IPS-15b (cell line): Measurements from ENCODE around the gene TAC1.

Experiments
- H3K27me3 ChIP-seq: one replicate; pipeline ENCODE4 v1.6.1; 2013; ENCODE audit warnings: low read length; ENCODE audit not compliant: control insufficient read depth, insufficient read depth
- H3K36me3 ChIP-seq: one replicate; pipeline ENCODE4 v1.6.1; 2013; ENCODE audit warnings: low read length; ENCODE audit not compliant: control insufficient read depth, insufficient read depth
- H3K4me1 ChIP-seq: one replicate; pipeline ENCODE4 v1.6.1; 2013; ENCODE audit warnings: mild to moderate bottlenecking, low read length; ENCODE audit not compliant: control insufficient read depth, insufficient read depth
- H3K4me3 ChIP-seq: one replicate; pipeline ENCODE4 v1.5.1; 2013; ENCODE audit warnings: low read depth, low read length
- H3K9ac ChIP-seq: one replicate; pipeline ENCODE4 v1.6.1; 2013; ENCODE audit warnings: low read depth, mild to moderate bottlenecking, low read length
- H3K9me3 ChIP-seq: one replicate; pipeline ENCODE4 v1.6.1; 2013; ENCODE audit warnings: mild to moderate bottlenecking, low read length; ENCODE audit not compliant: control insufficient read depth, insufficient read depth

Gene TAC1

GRCh38 chr7:97731736-97732564, at the start of gene TAC1:
Gene TAC1, plus strand, starts transcription at chr7:97732086. Its CDS starts 527 bp downstream, at chr7:97732613.
- Histone ChIP-seq H3K9ac (no peak within 1 kb of the TSS), H3K4me1 (peaks cover 10% of the 10 kb centered on the region), H3K27me3 (peaks cover 57% of the 10 kb centered on the region), H3K4me3 (peak within 1 kb of the TSS; percentile 69), H3K36me3 (no peaks in the 10 kb centered on the region), H3K9me3 (no peaks in the 10 kb centered on the region)

GRCh38 chr7:97685952-97686351, 45.9 kb upstream of the TAC1 start:
- Histone ChIP-seq H3K9ac (no peak overlapping the region), H3K4me1 (no peaks in the 10 kb centered on the region), H3K27me3 (no peaks in the 10 kb centered on the region), H3K36me3 (no peaks in the 10 kb centered on the region), H3K9me3 (no peaks in the 10 kb centered on the region), H3K4me3 (no peak overlapping the region)

DNA sequence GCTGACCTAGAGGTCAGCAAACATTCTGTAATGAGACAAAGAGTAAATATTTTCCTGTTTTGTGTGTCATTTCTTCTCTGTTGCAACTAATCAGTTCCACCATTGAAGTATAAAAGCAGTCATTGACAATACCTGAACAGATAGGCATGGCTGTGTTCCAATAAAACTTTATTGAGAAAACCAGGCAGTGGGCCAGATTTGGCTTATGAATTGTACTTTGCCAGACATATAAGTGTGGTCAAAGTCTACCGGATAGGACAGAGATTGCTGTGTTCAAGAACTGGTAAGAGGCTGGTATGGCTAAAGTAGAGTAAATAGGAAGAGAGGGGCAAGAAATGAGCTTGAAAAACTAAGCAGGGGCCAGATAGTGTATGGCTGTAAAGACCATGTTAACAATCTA, 38.3 kb upstream of the TAC1 start:
- Histone ChIP-seq H3K4me1 (no peaks in the 10 kb centered on the region), H3K4me3 (no peak overlapping the region), H3K36me3 (no peaks in the 10 kb centered on the region), H3K9ac (no peak overlapping the region), H3K9me3 (no peaks in the 10 kb centered on the region), H3K27me3 (no peaks in the 10 kb centered on the region)

GRCh38 chr7:97694355-97694754, 37.5 kb upstream of the TAC1 start:
- Histone ChIP-seq H3K36me3 (no peaks in the 10 kb centered on the region), H3K4me1 (no peaks in the 10 kb centered on the region), H3K9me3 (no peaks in the 10 kb centered on the region), H3K9ac (no peak overlapping the region), H3K4me3 (no peak overlapping the region), H3K27me3 (no peaks in the 10 kb centered on the region)

- no peaks in the 10 kb centered on the region for H3K9me3 ChIP-seq
- H3K36me3 ChIP-seq = no peaks in the 10 kb centered on the region
- no peaks in the 10 kb centered on the region for H3K27me3 ChIP-seq
- H3K4me1 ChIP-seq = no peaks in the 10 kb centered on the region
- no peak overlapping the region for H3K9ac ChIP-seq
- H3K4me3 ChIP-seq = no peak overlapping the region
Measured at GRCh38 chr7:97697396-97697795, 34.5 kb upstream of the TAC1 start.

- no peaks in the 10 kb centered on the region for H3K4me1 ChIP-seq
- H3K4me3 ChIP-seq = no peak overlapping the region
- no peaks in the 10 kb centered on the region for H3K9me3 ChIP-seq
- H3K9ac ChIP-seq = no peak overlapping the region
- no peaks in the 10 kb centered on the region for H3K27me3 ChIP-seq
- no peaks in the 10 kb centered on the region for H3K36me3 ChIP-seq
Measured at GRCh38 chr7:97722386-97722785, 9.5 kb upstream of the TAC1 start.

DNA sequence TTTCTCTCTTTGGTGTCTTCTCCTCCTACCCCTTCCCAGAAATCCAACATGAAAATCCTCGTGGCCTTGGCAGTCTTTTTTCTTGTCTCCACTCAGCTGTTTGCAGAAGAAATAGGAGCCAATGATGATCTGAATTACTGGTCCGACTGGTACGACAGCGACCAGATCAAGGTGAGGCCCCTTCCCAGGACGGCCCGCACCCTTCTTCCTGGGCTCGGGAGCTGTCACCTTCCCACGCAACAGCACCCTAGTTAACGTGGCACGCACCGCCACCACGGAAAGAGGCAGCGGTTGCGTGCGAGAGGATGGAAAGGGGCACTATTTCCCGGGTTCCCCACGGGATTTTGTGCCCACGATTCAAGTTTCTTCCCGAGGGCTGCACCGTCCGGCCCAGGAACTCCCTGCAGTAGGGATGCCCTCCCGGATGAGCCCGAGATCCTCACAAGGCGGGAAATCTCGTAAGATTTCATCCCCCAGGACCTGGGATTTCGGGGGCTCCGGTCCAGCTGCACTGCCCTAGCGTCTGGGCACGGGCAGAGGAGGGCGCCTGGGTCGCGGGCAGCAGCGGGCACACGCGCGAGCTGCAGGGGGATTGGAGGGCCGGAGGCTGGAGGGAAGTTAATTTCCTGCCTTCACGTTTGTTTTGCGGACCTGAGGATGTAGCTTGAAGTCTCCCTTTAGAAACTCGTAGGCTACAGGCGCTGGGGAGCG, 834 bp downstream of the TAC1 start:
- peak overlapping the region; percentile 69 for H3K4me3 ChIP-seq
- H3K9ac ChIP-seq = no peak overlapping the region
- H3K27me3 ChIP-seq = peaks cover 57% of the 10 kb centered on the region
- H3K9me3 ChIP-seq = no peaks in the 10 kb centered on the region
- peaks cover 10% of the 10 kb centered on the region for H3K4me1 ChIP-seq
- H3K36me3 ChIP-seq = no peaks in the 10 kb centered on the region

DNA sequence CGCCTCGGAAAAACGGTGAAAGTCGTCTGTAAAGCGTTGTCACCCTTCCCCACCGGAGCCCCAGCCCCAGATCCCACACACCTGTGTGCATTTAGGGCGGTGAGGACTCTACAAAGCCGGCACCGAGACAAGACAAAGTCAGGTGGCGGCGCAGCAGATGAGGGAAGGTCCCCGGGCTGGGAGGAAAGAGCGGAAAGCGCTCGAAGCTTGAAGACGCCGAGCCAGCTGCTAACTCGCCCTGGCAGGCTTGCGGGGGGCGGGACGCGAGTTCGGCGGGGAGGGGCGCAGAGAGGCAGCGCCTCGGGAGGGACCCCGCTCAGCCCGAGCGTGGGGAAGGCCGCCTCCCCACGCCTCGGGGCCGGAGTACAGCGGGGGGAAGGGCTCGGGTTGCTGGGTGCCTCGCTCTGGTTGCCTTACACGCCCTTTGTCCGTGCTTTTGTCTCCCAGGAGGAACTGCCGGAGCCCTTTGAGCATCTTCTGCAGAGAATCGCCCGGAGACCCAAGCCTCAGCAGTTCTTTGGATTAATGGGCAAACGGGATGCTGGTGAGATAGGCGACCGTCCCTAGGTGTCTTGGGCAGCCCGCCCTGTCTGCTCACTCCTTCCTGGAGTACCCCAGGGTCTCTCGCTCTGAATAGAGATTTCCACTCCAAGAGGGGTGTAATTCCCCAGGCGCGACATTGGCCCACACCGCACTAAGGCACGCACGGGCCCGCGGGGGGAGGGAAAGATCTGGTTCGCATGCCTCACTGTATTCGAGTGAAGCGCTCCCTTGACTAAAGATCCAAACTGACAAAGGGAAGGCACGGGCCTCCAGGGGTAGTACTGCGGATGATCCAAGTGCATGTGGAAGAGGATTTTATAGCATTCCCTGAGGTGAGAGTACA, 1.6 kb downstream of the TAC1 start:
- peak overlapping the region; percentile 69 for H3K4me3 ChIP-seq

DNA sequence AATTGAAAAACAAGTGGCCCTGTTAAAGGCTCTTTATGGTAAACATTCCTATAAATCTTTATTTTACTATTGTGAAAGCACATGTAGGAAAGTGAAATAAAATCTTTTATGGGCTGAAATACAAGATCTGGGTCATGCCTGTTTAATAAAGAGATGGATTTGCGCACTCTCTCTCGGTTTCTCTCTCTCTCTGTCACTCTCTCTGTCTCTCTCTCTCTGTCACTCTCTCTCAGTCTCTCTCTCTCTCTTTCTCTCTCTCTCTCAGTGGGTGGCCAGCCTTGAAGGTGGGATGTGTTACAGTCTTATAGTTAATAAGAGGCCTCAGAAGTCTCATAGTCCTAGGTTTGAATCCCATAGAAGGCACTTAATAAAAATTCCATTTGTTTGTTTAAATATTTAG, 2.4 kb downstream of the TAC1 start:
- Histone ChIP-seq H3K9me3 (no peaks in the 10 kb centered on the region), H3K4me3 (peak overlapping the region; percentile 69), H3K36me3 (no peaks in the 10 kb centered on the region), H3K9ac (no peak overlapping the region), H3K4me1 (peaks cover 10% of the 10 kb centered on the region), H3K27me3 (peaks cover 57% of the 10 kb centered on the region)

More for the DNA sequence above, 1.6 kb downstream of the TAC1 start:
- Histone ChIP-seq H3K9me3 (no peaks in the 10 kb centered on the region), H3K27me3 (peaks cover 57% of the 10 kb centered on the region), H3K4me1 (peaks cover 10% of the 10 kb centered on the region), H3K9ac (no peak overlapping the region), H3K36me3 (no peaks in the 10 kb centered on the region)

DNA sequence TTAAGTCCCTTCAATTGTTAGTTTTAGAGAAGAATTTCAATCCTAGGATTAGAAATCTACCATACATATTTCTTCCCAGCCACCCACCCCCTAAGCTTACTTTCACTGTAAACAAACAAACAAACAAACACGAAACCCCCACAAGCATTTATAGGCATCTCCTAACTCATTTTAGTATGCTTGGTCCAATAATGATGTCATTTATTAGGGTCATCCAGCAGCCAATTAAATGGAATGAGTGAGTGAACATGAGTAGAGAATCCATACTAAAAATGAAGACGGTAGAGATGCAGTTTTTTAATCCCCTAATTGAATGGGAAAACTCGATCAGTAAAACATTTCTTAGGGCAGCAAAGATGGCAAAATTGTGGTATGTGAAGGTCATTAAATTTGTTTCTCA, 3.2 kb downstream of the TAC1 start:
- Histone ChIP-seq H3K36me3 (no peaks in the 10 kb centered on the region), H3K4me3 (no peak overlapping the region), H3K9ac (no peak overlapping the region), H3K4me1 (peaks cover 10% of the 10 kb centered on the region), H3K27me3 (peaks cover 54% of the 10 kb centered on the region), H3K9me3 (no peaks in the 10 kb centered on the region)

DNA sequence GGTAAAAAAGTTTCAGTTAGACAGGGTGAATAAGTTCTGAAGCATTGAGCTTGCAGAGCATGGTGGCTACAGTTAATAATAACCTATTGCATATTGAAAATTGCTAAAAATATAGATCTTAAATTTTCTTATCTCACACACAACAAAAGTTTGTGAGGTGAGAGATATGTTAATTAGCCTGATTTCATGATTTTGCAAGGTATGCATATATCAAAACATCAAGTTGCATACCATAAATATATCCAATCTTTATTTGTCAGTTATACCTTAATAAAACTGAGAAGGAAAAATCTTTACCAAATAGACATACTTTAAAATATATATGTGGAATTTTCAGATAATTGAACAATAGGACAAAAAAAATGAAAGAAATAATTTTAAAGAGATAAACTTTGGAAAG, 16.6 kb downstream of the TAC1 start:
- Histone ChIP-seq H3K27me3 (no peaks in the 10 kb centered on the region), H3K9ac (no peak overlapping the region), H3K9me3 (no peaks in the 10 kb centered on the region), H3K36me3 (no peaks in the 10 kb centered on the region), H3K4me3 (no peak overlapping the region), H3K4me1 (no peaks in the 10 kb centered on the region)
